Measurements from ENCODE around the gene ZNF234. TPM values are rescaled to one million over a fixed set of nuclear protein-coding genes. Genes with fewer than 3 reads are reported as not detected.
"Not testable (repeated sequence)": the region's sequence is repeated elsewhere in the genome, so short reads cannot be mapped to it uniquely, and the experiment has no call there.

Gene ZNF234
- total and polyA plus RNA-seq, 8 donors, result 0.58 to 11.6 (median 2.0) TPM

DNA sequence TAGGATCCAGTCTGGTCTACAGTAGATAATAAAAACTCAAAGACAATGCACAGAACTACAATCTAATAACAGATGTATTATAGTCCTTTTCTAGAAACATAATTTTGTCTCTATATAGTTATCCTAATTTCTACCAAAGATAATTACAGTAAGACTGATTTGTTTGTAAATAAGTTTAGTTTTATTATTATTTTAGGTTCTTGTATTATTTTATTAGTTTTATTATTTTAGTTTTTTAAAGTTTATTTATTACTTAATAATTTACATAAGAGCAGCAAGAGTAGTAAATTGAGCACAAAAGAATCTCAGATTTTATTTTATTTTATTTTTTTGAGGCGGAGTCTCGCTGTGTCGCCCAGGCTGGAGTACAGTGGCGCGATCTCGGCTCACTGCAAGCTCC lies 48.7 kb downstream of the ZNF234 start:
- H3K4me1 ChIP-seq, result no peaks in the 10 kb centered on the region
- intact Hi-C loops (cut with DNase I; ENCODE audit: low total_unique reads), result no loop called here
- TF ChIP-seq, protein P1, sequence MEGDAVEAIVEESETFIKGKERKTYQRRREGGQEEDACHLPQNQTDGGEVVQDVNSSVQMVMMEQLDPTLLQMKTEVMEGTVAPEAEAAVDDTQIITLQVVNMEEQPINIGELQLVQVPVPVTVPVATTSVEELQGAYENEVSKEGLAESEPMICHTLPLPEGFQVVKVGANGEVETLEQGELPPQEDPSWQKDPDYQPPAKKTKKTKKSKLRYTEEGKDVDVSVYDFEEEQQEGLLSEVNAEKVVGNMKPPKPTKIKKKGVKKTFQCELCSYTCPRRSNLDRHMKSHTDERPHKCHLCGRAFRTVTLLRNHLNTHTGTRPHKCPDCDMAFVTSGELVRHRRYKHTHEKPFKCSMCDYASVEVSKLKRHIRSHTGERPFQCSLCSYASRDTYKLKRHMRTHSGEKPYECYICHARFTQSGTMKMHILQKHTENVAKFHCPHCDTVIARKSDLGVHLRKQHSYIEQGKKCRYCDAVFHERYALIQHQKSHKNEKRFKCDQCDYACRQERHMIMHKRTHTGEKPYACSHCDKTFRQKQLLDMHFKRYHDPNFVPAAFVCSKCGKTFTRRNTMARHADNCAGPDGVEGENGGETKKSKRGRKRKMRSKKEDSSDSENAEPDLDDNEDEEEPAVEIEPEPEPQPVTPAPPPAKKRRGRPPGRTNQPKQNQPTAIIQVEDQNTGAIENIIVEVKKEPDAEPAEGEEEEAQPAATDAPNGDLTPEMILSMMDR (IDR thresholded peaks at IDR 0.05), result no peak
- no peak for TF ChIP-seq POLR2AphosphoS5 (IDR thresholded peaks at IDR 0.05)
- TF ChIP-seq EP300 (IDR thresholded peaks at IDR 0.05), result no peak
- TF ChIP-seq POLR2A (IDR thresholded peaks at IDR 0.05), result no peak
- H3K27ac ChIP-seq, result no peak overlapping the region
- H3K27me3 ChIP-seq, result no peaks in the 10 kb centered on the region
- H3K9me3 ChIP-seq, result peaks cover 0 to 90% (median 63%) of the 10 kb centered on the region in 4 donors
- H3K4me3 ChIP-seq, result no peak overlapping the region
- 96 to 100% (median 97%) methylated on average over 6 of the region's 6 CpGs for WGBS, 5 donors
- no peak for DNase-seq
- no peaks in the 10 kb centered on the region for H3K36me3 ChIP-seq

DNA sequence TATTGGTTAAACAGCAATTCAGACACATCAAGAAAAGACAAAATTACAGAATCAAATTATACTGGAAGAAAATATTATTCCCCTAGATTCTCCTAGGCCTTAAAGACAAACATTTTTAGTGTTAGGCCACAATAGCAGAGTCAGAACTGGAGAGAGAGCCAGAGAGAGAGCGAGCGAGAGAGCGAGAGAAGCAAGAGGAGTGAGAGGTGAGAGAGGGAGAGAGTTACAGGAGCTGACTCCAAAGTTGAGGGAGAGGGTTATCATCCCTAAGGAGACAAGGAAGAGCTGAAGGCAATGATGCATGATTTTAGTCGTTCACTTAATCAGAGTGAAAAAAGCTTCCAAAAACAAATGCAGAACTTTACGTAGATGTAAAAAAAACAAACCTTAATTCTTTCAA lies 50.8 kb downstream of the ZNF234 start:
- Histone ChIP-seq H3K27ac (no peak overlapping the region), H3K4me1 (no peaks in the 10 kb centered on the region), H3K4me3 (no peak overlapping the region), H3K36me3 (peaks cover 0 to 12% (median 0%) of the 10 kb centered on the region in 4 donors), H3K27me3 (no peaks in the 10 kb centered on the region), H3K9me3 (peaks cover 0 to 92% (median 63%) of the 10 kb centered on the region in 4 donors)
- no peak for TF ChIP-seq EP300 (IDR thresholded peaks at IDR 0.05)
- no peak for TF ChIP-seq POLR2AphosphoS5 (IDR thresholded peaks at IDR 0.05)
- TF ChIP-seq POLR2A (IDR thresholded peaks at IDR 0.05), result no peak
- 69 to 80% (median 75%) methylated on average over 5 of the region's 5 CpGs for WGBS, 5 donors
- no peak for DNase-seq
- intact Hi-C loops (cut with DNase I; ENCODE audit: low total_unique reads), result no loop called here

DNA sequence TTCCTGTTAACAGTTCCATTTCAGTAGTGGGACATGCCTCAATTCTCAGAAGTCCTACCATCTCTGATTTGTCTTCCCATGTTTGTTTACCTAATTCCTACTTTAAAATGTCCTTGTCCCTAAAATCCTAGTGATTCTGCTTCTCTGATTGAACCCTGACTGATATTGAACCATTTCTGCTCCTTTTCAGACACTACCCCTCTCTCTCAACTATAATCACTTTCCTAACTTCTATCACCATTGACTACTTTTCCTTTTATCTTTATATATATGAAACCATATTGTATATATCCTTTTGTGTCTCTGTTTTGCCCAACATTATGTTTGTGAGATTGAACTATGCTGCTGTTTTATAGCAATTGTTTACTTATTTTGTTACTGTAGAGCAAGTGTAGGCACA lies 55.4 kb downstream of the ZNF234 start:
- Histone ChIP-seq H3K27me3 (no peaks in the 10 kb centered on the region), H3K4me1 (no peaks in the 10 kb centered on the region), H3K36me3 (peaks cover 0 to 17% (median 0%) of the 10 kb centered on the region in 4 donors), H3K4me3 (no peak overlapping the region), H3K27ac (no peak overlapping the region), H3K9me3 (peaks cover 0 to 90% (median 64%) of the 10 kb centered on the region in 4 donors)
- DNase-seq, result no peak
- TF ChIP-seq, protein P1 (IDR thresholded peaks at IDR 0.05), result no peak
- TF ChIP-seq POLR2AphosphoS5 (IDR thresholded peaks at IDR 0.05) (no peak), EP300 (IDR thresholded peaks at IDR 0.05) (no peak), POLR2A (IDR thresholded peaks at IDR 0.05) (no peak)
- intact Hi-C loops (cut with DNase I; ENCODE audit: low total_unique reads), result no loop called here

DNA sequence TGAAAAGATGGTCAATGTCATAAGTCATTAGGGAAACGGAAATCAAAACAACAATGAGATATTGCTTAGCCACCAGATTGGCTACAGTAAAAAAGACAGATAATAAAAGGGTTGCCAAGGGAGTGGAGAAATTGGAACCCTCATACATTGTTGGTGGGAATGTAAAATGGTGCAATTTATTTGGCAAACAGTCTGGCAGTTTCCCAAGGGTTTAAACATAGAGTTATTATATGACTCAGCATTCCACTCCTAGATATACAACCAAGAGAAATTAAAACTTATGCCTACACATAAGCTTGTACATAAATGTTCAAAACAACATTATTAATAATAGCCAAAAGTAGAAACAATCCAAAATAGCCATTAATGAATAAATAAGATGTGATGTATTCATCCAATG lies 61.1 kb downstream of the ZNF234 start:
- TF ChIP-seq, protein P1 (IDR thresholded peaks at IDR 0.05), result no peak
- TF ChIP-seq EP300 (IDR thresholded peaks at IDR 0.05), result no peak
- TF ChIP-seq POLR2A (IDR thresholded peaks at IDR 0.05), result no peak
- TF ChIP-seq POLR2AphosphoS5 (IDR thresholded peaks at IDR 0.05), result no peak
- no peaks in the 10 kb centered on the region for H3K4me1 ChIP-seq
- H3K27ac ChIP-seq, result no peak overlapping the region
- DNase-seq, result no peak
- no peaks in the 10 kb centered on the region for H3K27me3 ChIP-seq
- H3K9me3 ChIP-seq, result peaks cover 0 to 77% (median 53%) of the 10 kb centered on the region in 4 donors
- 74 to 93% (median 88%) methylated on average over 1 of the region's 1 CpG for WGBS, 5 donors
- intact Hi-C loops (cut with DNase I; ENCODE audit: low total_unique reads), result no loop called here
- peaks cover 0 to 5% (median 0%) of the 10 kb centered on the region in 4 donors for H3K36me3 ChIP-seq
- no peak overlapping the region for H3K4me3 ChIP-seq

DNA sequence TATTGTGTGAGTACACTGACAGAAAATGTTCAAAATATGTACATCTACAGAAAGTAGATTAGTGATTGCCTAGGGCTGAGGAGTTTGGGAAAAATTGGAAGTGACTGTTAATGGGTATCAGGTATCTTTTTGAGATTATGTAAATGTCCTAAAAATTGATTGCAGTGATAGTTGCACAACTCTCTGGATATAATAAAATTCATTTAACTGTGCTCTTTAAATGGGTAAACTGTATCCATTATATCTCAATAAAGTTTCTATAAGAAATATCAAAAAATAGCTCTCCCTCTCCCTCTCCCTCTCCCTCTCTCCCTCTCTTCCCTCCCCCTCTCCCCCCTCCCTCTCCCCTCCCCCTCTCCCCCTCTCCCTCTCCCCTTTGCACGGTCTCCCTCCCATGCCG lies 61.6 kb downstream of the ZNF234 start:
- Histone ChIP-seq H3K36me3 (peaks cover 0 to 5% (median 0%) of the 10 kb centered on the region in 4 donors), H3K27me3 (no peaks in the 10 kb centered on the region), H3K4me3 (no peak overlapping the region), H3K4me1 (peaks cover 0 to 5% (median 1%) of the 10 kb centered on the region in 4 donors), H3K27ac (no peak overlapping the region), H3K9me3 (peaks cover 0 to 77% (median 51%) of the 10 kb centered on the region in 4 donors)
- no peak for TF ChIP-seq POLR2AphosphoS5 (IDR thresholded peaks at IDR 0.05)
- TF ChIP-seq POLR2A (IDR thresholded peaks at IDR 0.05), result no peak
- no peak for TF ChIP-seq EP300 (IDR thresholded peaks at IDR 0.05)
- TF ChIP-seq, protein P1 (IDR thresholded peaks at IDR 0.05), result no peak
- 76 to 89% (median 88%) methylated on average over 2 of the region's 2 CpGs; no CpG with 5 or more reads in 2 of the 5 donors for WGBS, 5 donors
- intact Hi-C loops (cut with DNase I; ENCODE audit: low total_unique reads), result no loop called here
- DNase-seq, result no peak

DNA sequence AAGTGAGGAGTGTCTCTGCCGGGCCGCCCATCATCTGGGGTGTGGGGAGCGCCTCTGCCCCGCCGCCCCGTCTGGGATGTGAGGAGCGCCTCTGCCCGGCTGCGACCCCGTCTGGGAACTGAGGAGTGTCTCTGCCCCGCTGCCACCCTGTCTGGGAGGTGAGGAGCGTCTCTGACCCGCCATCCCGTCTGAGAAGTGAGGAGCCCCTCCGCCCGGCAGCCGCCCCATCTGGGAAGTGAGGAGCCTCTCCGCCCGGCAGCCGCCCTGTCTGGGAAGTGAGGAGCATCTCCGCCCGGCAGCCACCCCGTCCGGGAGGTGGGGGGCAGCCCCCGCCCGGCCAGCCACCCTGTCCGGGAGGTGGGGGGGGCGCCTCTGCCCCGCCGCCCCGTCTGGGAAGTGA lies 62.5 kb downstream of the ZNF234 start:
- H3K36me3 ChIP-seq; DNase-seq; intact Hi-C loops (cut with DNase I; ENCODE audit: low total_unique reads); H3K4me1 ChIP-seq; H3K4me3 ChIP-seq; H3K27me3 ChIP-seq; H3K27ac ChIP-seq: not testable (repeated sequence)
- 78 to 96% (median 94%) methylated on average over 3 to 31 of the region's 31 CpGs for WGBS, 5 donors
- peaks cover 0 to 71% (median 46%) of the 10 kb centered on the region in 4 donors for H3K9me3 ChIP-seq

Data from stomach (tissue), 9 donors.